ENCODE data around the gene SLC7A1. TPM values are rescaled to one million over a fixed set of nuclear protein-coding genes. Genes with fewer than 3 reads are reported as not detected.

SLC7A1 gene
- total and polyA plus RNA-seq, 2 experiments from 2014 or later, result 6.0 to 13.6 TPM

DNA sequence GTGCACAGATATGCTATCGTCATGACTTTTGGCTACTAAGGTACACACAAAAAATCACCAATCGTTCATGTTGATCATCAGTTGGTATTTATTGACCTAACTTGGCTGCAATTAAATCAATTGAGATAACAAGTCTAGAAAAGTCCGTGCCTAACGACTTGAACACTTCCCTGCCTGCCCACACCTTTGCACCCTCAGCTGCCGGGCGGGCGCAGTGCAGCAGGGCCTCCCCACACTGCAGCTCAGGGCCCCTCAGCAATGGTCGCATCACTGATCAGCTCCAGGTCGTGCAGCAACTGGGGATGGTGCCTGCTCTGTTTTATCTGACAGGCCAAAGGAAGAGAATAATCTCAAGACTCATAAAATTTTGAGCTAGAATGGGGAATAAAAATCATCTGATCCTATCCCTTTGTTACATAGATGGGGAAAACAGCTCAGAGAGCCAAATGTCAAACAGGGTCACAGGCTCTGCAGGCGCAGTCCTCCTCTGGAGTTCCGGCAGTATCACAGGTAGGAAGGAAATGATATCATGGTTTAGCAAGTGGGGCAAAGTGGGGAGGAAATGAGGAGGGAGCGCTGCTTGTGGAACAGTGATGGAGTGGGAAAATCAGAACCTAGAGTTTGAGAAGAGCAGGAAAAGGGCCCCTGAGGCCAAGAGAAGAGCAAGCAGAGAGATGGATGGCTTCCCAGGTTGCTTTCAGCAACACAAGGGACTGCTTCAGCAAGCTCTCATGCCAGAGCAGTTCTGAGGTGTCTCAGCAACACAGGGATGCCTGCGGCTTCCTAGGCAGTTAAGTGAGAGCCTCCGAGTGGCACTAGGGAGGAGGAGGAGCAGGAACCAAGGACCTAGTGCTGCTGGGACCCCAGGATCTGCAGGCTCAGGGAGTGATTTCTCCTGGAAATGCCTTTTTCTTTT is 57.5 kb downstream of the SLC7A1 start:
- TF ChIP-seq, protein P1, sequence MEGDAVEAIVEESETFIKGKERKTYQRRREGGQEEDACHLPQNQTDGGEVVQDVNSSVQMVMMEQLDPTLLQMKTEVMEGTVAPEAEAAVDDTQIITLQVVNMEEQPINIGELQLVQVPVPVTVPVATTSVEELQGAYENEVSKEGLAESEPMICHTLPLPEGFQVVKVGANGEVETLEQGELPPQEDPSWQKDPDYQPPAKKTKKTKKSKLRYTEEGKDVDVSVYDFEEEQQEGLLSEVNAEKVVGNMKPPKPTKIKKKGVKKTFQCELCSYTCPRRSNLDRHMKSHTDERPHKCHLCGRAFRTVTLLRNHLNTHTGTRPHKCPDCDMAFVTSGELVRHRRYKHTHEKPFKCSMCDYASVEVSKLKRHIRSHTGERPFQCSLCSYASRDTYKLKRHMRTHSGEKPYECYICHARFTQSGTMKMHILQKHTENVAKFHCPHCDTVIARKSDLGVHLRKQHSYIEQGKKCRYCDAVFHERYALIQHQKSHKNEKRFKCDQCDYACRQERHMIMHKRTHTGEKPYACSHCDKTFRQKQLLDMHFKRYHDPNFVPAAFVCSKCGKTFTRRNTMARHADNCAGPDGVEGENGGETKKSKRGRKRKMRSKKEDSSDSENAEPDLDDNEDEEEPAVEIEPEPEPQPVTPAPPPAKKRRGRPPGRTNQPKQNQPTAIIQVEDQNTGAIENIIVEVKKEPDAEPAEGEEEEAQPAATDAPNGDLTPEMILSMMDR (IDR thresholded peaks at IDR 0.05; ENCODE audit: low read depth, low read length), result no peak

DNA sequence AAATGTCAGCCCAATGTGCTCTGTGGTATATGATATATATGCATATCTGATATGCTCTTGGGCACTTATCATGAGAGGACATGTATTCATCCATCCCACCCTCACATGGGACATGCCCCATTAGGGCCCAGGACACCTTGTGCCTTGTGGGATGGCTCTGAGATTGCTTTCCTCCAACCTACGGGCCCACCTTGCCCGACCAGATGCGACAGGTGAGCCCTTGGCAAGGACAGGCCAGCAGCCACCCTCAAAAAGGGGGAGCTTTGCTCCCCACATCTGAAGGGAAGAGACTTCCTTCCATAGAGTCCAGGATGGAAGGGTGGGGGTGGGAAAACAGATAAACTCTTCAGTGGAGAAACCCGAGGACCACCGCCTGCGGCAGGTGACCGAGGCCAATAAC is 58.6 kb downstream of the SLC7A1 start:
- Histone ChIP-seq H3K4me3 (no peak overlapping the region), H3K27me3 (no peaks in the 10 kb centered on the region), H3K9me3 (ENCODE audit: low read depth) (no peaks in the 10 kb centered on the region), H3K4me1 (ENCODE audit: low read depth) (peaks cover 19% of the 10 kb centered on the region), H3K36me3 (peaks cover 11% of the 10 kb centered on the region), H3K27ac (no peak overlapping the region)
- DNase-seq (ENCODE audit: low read depth in 1 of 2, low spot score in 1 of 2), result no peak
- TF ChIP-seq, protein P1 (IDR thresholded peaks at IDR 0.05; ENCODE audit: low read depth, low read length), result no peak

More for the DNA sequence above, 57.5 kb downstream of the SLC7A1 start:
- H3K4me3 ChIP-seq, result no peak overlapping the region
- H3K36me3 ChIP-seq, result peaks cover 3% of the 10 kb centered on the region
- H3K4me1 ChIP-seq (ENCODE audit: low read depth), result peaks cover 19% of the 10 kb centered on the region
- no peak overlapping the region for H3K27ac ChIP-seq
- DNase-seq (ENCODE audit: low read depth in 1 of 2, low spot score in 1 of 2), result no peak
- H3K27me3 ChIP-seq, result no peaks in the 10 kb centered on the region
- no peaks in the 10 kb centered on the region for H3K9me3 ChIP-seq (ENCODE audit: low read depth)

DNA sequence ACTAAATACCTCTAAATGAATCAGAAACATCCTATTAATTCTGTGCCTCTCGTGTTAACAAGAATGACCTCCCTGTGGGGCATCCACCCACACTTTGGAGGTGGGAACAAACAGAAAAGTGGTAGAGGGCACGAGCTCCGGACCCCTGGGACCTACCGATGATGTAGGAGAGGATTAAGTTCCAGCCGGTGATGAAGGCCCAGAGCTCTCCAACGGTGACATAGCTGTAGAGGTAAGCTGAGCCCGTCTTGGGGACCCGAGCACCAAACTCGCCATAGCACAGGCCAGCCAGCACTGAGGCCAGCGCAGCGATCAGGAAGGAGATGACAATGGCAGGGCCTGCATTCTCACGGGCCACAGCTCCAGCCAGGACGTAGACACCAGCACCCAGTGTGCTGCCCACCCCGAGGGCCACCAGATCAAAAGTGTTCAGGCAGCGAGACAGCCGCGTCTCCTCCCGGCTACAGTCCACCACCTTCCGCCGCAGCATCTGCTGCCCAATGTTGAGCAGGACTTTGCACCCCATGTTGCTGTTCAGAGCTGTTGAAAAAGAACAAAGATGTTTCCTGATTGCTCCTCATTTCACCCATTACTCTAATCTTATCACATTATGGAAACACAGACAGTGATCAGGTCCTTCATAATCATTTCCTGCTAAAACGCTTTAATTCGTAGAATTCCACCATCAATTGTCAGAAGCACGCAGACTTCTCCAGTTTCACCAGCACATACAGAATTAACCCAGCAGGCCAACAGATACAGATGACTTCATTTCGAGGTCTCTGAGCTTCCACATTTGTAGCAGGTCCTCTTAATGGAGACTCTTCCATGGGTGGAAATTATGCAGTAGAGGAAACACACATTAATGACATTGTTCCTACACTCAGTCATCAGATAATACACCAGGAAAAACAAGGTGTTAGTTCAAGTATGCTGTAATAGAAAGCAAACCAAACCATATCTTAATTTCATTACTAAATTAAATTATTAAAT is 59.5 kb downstream of the SLC7A1 start:
- peaks cover 19% of the 10 kb centered on the region for H3K4me1 ChIP-seq (ENCODE audit: low read depth)
- no peak for DNase-seq (ENCODE audit: low read depth in 1 of 2, low spot score in 1 of 2)
- no peaks in the 10 kb centered on the region for H3K27me3 ChIP-seq
- no peak overlapping the region for H3K27ac ChIP-seq
- H3K4me3 ChIP-seq, result no peak overlapping the region
- no peaks in the 10 kb centered on the region for H3K9me3 ChIP-seq (ENCODE audit: low read depth)
- peaks cover 18% of the 10 kb centered on the region for H3K36me3 ChIP-seq
- TF ChIP-seq, protein P1 (IDR thresholded peaks at IDR 0.05; ENCODE audit: low read depth, low read length), result no peak

DNA sequence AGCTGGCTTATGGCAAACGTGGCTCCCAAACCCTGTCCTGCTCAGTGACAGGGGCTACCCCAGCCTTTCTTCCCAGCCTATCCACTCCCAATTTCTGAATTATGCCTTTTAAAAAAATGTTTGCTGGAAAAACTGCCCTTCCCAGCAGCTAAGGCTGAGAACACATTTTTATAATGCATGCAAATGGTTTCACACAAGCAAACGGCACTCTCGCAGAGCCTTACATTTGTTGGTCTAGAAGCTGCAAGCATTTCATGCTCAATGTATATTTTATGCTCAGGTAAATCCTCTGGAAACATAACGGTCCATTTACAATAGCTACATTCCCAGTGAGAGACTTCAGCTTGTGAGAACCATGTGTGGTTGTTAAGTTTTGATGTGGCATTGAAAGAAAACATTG is 61.4 kb downstream of the SLC7A1 start:
- Histone ChIP-seq H3K4me1 (ENCODE audit: low read depth) (peaks cover under 1% of the 10 kb centered on the region), H3K4me3 (no peak overlapping the region), H3K27ac (no peak overlapping the region), H3K27me3 (no peaks in the 10 kb centered on the region), H3K36me3 (peaks cover 23% of the 10 kb centered on the region), H3K9me3 (ENCODE audit: low read depth) (no peaks in the 10 kb centered on the region)
- DNase-seq (ENCODE audit: low read depth in 1 of 2, low spot score in 1 of 2), result no peak
- TF ChIP-seq, protein P1 (IDR thresholded peaks at IDR 0.05; ENCODE audit: low read depth, low read length), result no peak

DNA sequence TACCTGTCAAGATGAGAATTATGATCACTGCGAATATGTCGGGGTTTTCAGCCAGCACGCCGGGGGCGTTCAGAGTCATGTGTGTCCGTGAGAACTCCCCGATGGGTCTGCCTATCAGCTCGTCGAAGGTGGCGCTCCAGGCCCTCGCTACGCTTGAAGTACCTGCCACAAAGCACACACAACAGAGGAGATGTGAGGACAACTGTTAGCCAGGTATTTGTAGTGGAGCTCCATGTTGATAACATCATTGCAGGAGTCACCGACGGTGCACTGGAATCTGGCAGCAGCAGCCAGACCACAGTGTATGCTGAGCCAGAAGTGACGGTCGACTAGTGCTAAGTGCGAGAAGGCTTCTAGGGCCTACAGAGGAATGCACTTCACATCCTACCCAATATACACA is 62.7 kb downstream of the SLC7A1 start:
- H3K36me3 ChIP-seq, result peaks cover 26% of the 10 kb centered on the region
- no peaks in the 10 kb centered on the region for H3K27me3 ChIP-seq
- H3K4me3 ChIP-seq, result no peak overlapping the region
- TF ChIP-seq, protein P1 (IDR thresholded peaks at IDR 0.05; ENCODE audit: low read depth, low read length), result no peak
- H3K9me3 ChIP-seq (ENCODE audit: low read depth), result no peaks in the 10 kb centered on the region
- H3K27ac ChIP-seq, result no peak overlapping the region
- H3K4me1 ChIP-seq (ENCODE audit: low read depth), result no peaks in the 10 kb centered on the region
- DNase-seq (ENCODE audit: low read depth in 1 of 2, low spot score in 1 of 2), result no peak

Measured in cardiac muscle cell (in vitro differentiated cells and primary cell).